GM12878 (cell line): ENCODE results near the gene LY6G6D. TPM values are rescaled to one million over a fixed set of nuclear protein-coding genes. Genes with fewer than 3 reads are reported as not detected.

Experiments
- ATAC-seq: fragments of 200-7000 bp; cut with Tn5 transposase; 3 replicates; pipeline ENCODE4 v1.9.1; 2020; ENCODE audit warnings: mild to moderate bottlenecking, moderate library complexity
- BruUV-seq: library from RNA; stranded (reverse); fragments of 400-500 nt; replicated peaks from 2 replicates; lab custom pipeline; 2021; lab: Mats Ljungman, UMichigan
- CTCF ChIA-PET: fragments of 300-600 bp; sonication (Branson Sonifier 250); formaldehyde crosslinking; extraction: SDS; loops from one replicate; lab custom pipeline; 2021; ENCODE audit warnings: inconsistent platforms; lab: Yijun Ruan, JAX
- POLR2A ChIA-PET: fragments of 350-600 bp; formaldehyde crosslinking; extraction: SDS; loops from one replicate; lab custom pipeline; 2021; ENCODE audit warnings: inconsistent platforms; lab: Charles Lee
- RAD21 ChIA-PET: fragments of 300-600 bp; sonication (Branson Sonifier 250); formaldehyde crosslinking; loops from one replicate; lab custom pipeline; 2023; ENCODE audit warnings: antibody characterized with exemption; ENCODE audit not compliant: unreplicated experiment; lab: Charles Lee
- SMC1A ChIA-PET: fragments of 300-600 bp; sonication (Branson Sonifier 250); formaldehyde crosslinking; loops from one replicate; lab custom pipeline; 2023; ENCODE audit not compliant: unreplicated experiment, uncharacterized antibody; lab: Charles Lee
- DNase-seq: peaks from one replicate; pipeline ENCODE4 v3.0.0-alpha.2; 2011; ENCODE audit warnings: low read depth, low spot score
- FAIRE-seq: peaks from 3 replicates; lab custom pipeline; 2011; peaks lifted over from hg19 to GRCh38; lab: Jason Lieb, UNC
- H2AFZ ChIP-seq: 2 replicates; pipeline ENCODE4 v1.6.0; 2011; ENCODE audit warnings: low read depth, low read length, control low read depth; ENCODE audit not compliant: control insufficient read depth
- H3K27ac ChIP-seq: 2 replicates; pipeline ENCODE4 v1.5.1; 2011; ENCODE audit warnings: control low read depth; ENCODE audit not compliant: control insufficient read depth, insufficient read depth
- H3K27me3 ChIP-seq, 2 experiments: replicated peaks in 1 of 2; 2 replicates each; pipeline versions ENCODE4 v1.6.0 to v1.6.1; 2011; ENCODE audit warnings: low read length in 1 of 2; ENCODE audit not compliant: control insufficient read depth in 2 of 2, insufficient read depth in 2 of 2
- H3K36me3 ChIP-seq, 2 experiments: 2 replicates each; pipeline ENCODE4 v1.5.1; 2011; ENCODE audit warnings: low read length in 1 of 2; ENCODE audit not compliant: control insufficient read depth in 2 of 2, insufficient read depth in 2 of 2
- H3K4me1 ChIP-seq: 2 replicates; pipeline ENCODE4 v1.6.1; 2011; ENCODE audit warnings: mild to moderate bottlenecking, low read length, moderate library complexity, mixed read lengths; ENCODE audit not compliant: control insufficient read depth, insufficient read depth
- H3K4me2 ChIP-seq: 2 replicates; pipeline ENCODE4 v1.6.0; 2011; ENCODE audit warnings: control low read depth; ENCODE audit not compliant: control insufficient read depth, insufficient read depth
- H3K4me3 ChIP-seq: fragments of 200-600 bp; sonication (generic); 2 replicates; pipeline ENCODE4 v1.5.1; 2016
- H3K79me2 ChIP-seq: 2 replicates; pipeline ENCODE4 v1.6.0; 2011; ENCODE audit warnings: low read length; ENCODE audit not compliant: control insufficient read depth, insufficient read depth
- H3K9ac ChIP-seq: 2 replicates; pipeline ENCODE4 v1.8.0; 2011; ENCODE audit warnings: low read length, control low read depth, mixed read lengths; ENCODE audit not compliant: control insufficient read depth, insufficient read depth
- H3K9me3 ChIP-seq: replicated peaks from 3 replicates; pipeline ENCODE4 v1.5.1; 2011; ENCODE audit warnings: mild to moderate bottlenecking, low read length; ENCODE audit not compliant: control insufficient read depth, insufficient read depth
- H4K20me1 ChIP-seq: 2 replicates; pipeline ENCODE4 v1.6.0; 2011; ENCODE audit not compliant: control insufficient read depth, insufficient read depth
- BCL3 ChIP-seq: IDR thresholded peaks from 2 replicates; pipeline ENCODE4 v1.6.1; 2011; ENCODE audit warnings: borderline replicate concordance, low read depth, mild to moderate bottlenecking, moderate library complexity, low read length; ENCODE audit not compliant: insufficient read depth, poor library complexity, severe bottlenecking
- WGBS: methylation state at CpG from one replicate; pipeline ENCODE4 v1.1.6; 2016; ENCODE audit warnings: low lambda C conversion rate; ENCODE audit not compliant: insufficient replicate concordance, insufficient coverage; ENCODE audit errors: missing lambda C conversion rate; 5-methylcytosine and 5-hydroxymethylcytosine counted together
- in situ Hi-C: fragments of 300-500 bp; cut with MboI; formaldehyde crosslinking; loops from 9 replicates; pipeline ENCODE4 v1.14.3; 2018; ENCODE audit warnings: mixed read lengths
- intact Hi-C: fragments of 100-400 bp; cut with micrococcal nuclease; formaldehyde crosslinking; loops from one replicate; pipeline ENCODE4 v1.14.2; 2022; ENCODE audit not compliant: unreplicated experiment
- polyA plus RNA-seq, 11 experiments: library from polyadenylated mRNA; depleted of rRNA in 4 of 11; unstranded in 6 of 11; stranded (reverse) in 5 of 11; fragments of >200 nt; fragmentation: Nextera tagmentation in 4 of 11; fragmentation: Illumina TruSeq in 1 of 11; extraction: Ambion mirVana in 4 of 11; extraction: Trizol in 1 of 11; gene quantifications; 1 replicate in 1 of 11; 2 replicates in 10 of 11; pipeline versions ENCODE4 v1.2.1 to v1.2.3, GENCODE V29; 2011 to 2016; ENCODE audit warnings: inconsistent platforms in 2 of 11, missing spikeins in 2 of 11, low read depth in 1 of 11
- total RNA-seq, 4 experiments: library from RNA; depleted of rRNA in 3 of 4; stranded (reverse); fragments of >200 nt in 3 of 4; fragmentation: Illumina TruSeq in 1 of 4; extraction: Trizol in 1 of 4; gene quantifications; 2 replicates each; pipeline versions ENCODE4 v1.2.1 to v1.2.3, GENCODE V29; 2013 to 2021
- TF ChIP-seq, protein P1 (sequence below): IDR thresholded peaks from 2 replicates; pipeline ENCODE4 v1.6.1; 2012; ENCODE audit warnings: mild to moderate bottlenecking, low read depth, low read length

The LY6G6D gene
- total and polyA plus RNA-seq, 10 of the 15 experiments (the other 5 are each of a cell fraction or from before 2014, with no cell fraction given), result not detected

- Histone ChIP-seq H3K79me2 (no peaks in the 10 kb centered on the region), H3K4me1 (no peaks in the 10 kb centered on the region), H2AFZ (no peak overlapping the region), H3K4me3 (no peak overlapping the region), H3K27me3 (no peaks in the 10 kb centered on the region), H4K20me1 (no peaks in the 10 kb centered on the region), H3K9me3 (no peaks in the 10 kb centered on the region), H3K4me2 (no peak overlapping the region), H3K36me3 (peaks cover 0 to 7% of the 10 kb centered on the region in 2 experiments; a peak in 1 of 4 replicates), H3K27ac (no peak overlapping the region), H3K9ac (no peak overlapping the region)
- ChIA-PET CTCF (no interaction called here), SMC1A (interaction anchor here (1.3 kb wide), 1 partner anchor 20 kb away, joined by 4 read pairs; no protein-coding TSS in a partner anchor), RAD21 (no interaction called here), POLR2A (interaction anchor here (1.3 kb wide), 1 partner anchor 9 kb away, joined by 4 read pairs; the partner anchor contains the start of gene MSH5)
- WGBS, result 98% methylated on average over 8 of the region's 8 CpGs
- no peak for ATAC-seq
- no peak for DNase-seq
- TF ChIP-seq, protein P1, sequence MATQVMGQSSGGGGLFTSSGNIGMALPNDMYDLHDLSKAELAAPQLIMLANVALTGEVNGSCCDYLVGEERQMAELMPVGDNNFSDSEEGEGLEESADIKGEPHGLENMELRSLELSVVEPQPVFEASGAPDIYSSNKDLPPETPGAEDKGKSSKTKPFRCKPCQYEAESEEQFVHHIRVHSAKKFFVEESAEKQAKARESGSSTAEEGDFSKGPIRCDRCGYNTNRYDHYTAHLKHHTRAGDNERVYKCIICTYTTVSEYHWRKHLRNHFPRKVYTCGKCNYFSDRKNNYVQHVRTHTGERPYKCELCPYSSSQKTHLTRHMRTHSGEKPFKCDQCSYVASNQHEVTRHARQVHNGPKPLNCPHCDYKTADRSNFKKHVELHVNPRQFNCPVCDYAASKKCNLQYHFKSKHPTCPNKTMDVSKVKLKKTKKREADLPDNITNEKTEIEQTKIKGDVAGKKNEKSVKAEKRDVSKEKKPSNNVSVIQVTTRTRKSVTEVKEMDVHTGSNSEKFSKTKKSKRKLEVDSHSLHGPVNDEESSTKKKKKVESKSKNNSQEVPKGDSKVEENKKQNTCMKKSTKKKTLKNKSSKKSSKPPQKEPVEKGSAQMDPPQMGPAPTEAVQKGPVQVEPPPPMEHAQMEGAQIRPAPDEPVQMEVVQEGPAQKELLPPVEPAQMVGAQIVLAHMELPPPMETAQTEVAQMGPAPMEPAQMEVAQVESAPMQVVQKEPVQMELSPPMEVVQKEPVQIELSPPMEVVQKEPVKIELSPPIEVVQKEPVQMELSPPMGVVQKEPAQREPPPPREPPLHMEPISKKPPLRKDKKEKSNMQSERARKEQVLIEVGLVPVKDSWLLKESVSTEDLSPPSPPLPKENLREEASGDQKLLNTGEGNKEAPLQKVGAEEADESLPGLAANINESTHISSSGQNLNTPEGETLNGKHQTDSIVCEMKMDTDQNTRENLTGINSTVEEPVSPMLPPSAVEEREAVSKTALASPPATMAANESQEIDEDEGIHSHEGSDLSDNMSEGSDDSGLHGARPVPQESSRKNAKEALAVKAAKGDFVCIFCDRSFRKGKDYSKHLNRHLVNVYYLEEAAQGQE, result no peak
- peak; percentile 27 for TF ChIP-seq BCL3
- FAIRE-seq, result no peak
- in situ Hi-C loops (no loop called here), intact Hi-C loops (no loop called here)
- no TSS peak for BruUV-seq
Observed at GRCh38 chr6:31749301-31750036, 34.3 kb downstream of the LY6G6D start.
